Fibroblast of skin of scalp (primary cell): ENCODE data around the gene SURF2.
"Not testable (repeated sequence)": the region's sequence is repeated elsewhere in the genome, so short reads cannot be mapped to it uniquely, and the experiment has no call there.

ENCODE experiments used
- DNase-seq: peaks from one replicate; pipeline ENCODE4 v3.0.0-alpha.2; 2013

Gene SURF2

DNA sequence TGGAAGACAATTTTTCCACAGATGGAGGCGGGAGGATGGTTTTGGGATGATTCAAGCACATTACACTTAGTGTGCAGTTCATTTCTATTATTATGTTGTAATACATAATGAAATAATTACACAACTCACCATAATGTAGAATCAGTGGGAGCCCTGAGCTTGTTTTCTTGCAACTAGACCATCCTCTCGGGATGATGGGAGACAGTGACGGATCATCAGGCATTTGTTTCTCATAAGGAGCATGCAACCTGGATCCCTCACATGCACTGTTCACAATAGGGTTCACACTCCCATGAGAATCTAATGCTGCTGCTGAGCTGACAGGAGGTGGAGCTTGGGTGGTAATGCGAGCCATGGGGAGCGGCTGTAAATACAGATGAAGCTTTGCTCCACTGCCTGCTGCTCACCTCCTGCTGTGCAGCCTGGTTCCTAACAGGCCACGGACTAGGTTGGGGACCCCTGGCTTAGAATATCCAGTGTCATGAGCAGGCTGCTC is 21.4 kb downstream of the SURF2 start:
- peak; percentile 64 for DNase-seq

DNA sequence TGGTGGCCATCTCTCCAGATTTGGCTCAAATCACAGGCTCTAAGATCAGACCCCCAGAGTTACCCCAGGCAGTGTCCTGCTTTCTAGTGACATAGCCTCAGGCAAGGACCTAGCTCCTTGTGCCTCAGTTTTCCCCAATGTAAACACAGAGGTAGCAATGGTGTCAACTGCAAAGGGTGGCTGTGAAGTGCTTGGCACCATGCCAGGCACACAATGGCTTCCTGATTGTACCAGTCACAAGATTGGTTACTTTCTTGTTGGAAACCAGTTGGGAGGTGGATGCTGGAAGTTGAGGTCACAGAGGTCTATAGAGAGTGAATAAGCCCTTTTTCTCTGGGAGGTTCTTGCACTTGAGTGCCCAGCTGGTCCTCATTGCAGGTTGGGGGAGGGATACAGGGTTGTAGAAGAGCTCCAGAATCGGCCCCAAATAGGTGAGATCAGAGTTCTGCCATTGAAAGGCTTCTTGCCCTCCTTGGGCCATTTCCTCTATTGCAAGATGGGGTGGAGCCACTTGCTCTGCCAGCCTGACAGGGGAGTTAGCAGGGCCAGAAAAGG is 22.1 kb downstream of the SURF2 start:
- no peak for DNase-seq

DNA sequence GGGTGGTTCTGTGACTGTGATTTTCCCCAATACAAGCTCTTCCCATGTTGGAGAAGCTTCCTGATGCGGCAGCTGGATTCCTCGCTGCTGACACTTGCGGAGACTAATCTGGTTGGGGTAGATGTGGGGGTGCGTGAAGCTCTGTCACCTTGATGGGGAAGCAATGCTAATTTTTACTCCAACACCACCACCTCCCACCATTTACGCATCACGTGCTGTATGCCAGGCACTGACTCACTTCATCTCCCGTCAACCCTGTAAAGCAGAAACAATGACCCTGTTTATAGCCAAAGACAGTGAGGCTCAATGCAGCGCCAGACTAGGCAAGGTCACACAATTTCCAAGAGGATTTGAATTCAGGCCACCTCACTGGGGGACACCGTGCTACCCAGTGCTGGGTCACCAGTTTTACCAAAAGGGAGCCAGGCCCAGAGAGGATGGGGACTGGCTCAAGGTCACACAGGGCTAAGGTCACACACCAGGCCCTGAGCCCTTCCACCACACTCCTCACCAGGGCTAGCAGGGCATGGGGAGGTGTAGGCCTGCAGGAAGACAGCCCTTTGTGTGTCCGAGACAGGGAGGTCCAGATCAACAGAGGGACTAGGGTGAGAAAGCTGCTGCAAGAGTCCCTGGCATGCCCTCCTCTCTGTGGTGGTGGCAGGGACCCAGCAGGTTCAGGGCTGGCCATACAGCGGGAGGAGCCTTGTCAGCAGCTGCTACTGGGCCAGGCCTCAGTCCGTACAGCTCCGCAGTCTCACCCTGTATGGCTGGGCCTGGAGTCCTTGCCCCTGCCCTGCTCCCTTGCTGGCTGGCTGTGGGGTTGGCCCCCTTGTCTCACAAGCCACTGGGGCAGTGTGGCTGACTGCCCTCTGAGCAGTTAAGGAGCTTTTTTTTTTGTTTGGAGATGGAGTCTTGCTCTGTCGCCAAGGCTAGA is 23.1 kb downstream of the SURF2 start:
- no peak for DNase-seq

DNA sequence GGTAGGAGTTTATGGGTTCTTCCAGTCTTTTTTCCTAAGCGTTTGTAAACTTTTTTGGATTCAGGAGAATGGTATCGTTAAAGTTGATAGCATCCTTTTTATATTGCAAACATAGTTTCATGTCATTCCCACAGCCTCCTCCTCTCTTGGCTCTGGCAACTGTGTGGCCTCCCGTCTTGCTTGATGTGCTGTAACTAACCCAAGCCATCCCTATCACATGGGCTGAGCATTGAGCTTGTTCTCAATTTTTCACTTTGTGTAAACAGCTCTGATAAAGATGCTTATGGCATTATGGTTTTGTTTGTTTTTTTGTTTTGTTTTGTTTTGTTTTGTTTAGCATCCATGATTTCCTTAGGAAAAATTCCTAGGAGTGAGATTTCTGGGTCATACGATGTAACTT is 24.4 kb downstream of the SURF2 start:
- DNase-seq: no peak

DNA sequence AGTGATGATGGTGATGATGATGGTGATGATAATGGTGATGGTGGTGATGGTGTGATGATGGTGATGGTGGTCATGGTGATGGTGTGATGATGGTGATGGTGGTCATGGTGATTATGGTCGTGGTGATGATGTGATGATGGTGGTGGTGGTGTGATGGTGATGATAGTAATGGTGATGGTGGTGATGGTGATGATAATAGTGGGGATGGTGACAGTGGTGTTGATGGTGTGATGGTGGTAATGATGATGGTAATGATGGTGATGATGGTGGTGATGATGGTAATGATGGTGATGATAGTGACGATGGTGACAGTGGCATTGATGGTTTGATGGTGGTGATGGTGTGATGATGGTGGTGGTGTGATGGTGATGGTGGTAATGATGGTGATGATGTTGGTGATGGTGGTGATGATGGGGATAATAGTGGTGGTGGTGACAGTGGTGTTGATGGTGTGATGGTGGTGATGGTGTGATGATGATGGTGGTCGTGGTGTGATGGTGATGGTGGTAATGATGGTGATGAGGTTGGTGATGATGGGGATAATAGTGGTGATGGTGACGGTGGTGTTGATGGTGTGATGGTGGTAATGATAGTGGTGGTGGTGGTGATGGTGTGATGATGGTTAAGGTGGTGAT is 26.3 kb downstream of the SURF2 start:
- DNase-seq: no peak

DNA sequence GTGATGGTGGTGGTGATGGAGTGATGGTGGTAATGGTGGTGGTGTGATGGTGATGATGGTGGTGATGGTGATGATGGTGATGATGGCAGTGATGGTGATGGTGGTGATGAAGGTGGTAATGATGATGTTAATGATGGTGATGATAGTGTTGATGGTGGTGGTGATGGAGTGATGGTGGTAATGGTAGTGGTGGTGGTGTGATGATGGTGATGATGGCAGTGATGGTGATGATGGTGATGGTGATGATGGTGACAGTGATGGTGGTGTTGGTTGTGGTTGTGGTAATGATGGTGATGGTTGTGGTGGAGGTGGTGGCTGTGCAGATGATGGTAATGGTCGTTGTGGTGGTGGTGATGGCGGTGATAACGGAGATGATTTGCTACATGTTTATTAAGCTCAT is 27.1 kb downstream of the SURF2 start:
- DNase-seq: no peak

DNA sequence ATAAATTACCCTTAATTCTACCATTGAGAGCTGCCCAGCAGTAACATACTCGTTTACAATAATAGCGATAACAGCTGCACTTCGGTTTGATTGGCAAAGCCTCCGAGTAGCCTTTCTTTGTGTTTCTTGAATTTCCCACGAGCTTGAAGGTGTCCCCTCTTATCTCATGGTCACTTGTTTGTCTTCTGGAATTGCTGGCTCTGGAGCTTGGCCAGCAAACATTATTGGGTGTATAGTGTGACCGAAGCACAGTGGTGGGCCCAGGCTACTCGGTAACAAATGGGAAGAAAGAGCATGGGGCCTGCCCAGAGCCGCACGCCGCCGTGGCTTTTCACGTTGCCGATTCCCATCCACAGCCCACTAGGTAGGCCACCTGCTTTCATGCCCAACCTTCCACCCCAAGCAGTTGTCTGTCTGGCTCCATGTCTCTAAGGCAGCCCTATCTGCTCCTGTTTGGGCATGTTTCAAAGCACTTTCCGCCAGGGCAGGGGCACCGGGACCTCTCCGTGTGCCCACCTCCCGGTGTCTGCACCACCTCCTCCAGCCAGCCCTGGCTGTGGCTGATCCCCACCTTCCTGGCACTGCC is 28.5 kb downstream of the SURF2 start:
- DNase-seq: no peak

DNA sequence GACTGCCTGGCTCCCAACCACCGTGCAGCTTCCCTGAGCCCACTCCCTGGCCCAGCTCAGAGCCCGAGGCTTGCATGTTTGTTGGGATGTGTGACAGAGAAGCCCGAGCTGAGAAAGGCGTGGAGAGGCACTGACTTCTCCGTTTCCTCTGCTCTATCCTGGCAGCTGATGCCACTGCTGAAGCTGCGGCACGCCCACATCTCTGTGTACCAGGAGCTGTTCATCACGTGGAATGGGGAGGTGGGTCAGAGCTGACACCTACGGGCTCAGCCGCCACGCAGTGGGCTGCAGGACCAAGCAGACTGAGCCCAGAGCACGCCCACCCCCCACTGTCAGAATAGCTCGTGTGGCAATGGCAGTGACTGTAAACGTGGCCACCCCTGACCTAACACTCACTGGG is 29.1 kb downstream of the SURF2 start:
- DNase-seq: no peak

DNA sequence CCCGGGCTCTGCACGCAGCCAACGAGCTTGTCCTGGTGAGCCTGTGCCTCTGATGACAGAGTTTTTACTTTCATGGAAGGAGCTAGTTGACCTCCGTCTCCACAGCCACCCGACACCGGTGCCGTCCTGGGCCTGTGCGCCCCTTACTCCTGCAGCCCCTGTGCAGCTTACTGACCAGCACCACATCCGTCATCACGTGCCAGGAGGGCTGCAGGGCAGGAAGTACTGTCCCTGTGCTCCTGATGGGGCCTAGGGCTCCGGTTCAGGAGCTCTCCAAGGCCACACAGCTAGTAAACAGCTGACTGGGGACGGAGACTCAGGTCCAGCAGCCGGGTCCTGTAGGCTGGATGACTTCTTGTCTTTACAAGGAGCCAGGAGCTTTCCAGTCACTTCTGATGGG is 30.0 kb downstream of the SURF2 start:
- no peak for DNase-seq

DNA sequence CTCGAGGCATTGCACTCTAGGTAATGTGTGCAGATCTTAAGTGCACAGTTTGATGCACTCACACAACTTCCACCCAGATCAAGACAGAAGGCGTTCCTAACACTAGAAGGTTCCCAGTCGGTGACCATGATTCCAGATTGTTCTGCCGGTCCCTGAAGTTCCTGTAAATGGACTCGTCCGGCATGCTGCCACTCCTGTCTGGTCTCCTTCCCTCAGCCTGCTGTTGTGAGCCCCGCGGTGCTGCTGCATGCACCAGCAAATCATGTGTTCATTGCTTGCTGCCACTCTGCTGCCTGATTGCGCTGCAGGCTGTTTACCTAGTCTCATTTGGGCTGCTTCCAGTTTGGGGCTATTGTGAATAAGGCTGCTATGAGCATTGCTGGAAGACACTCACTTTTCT is 31.3 kb downstream of the SURF2 start:
- DNase-seq: no peak

DNA sequence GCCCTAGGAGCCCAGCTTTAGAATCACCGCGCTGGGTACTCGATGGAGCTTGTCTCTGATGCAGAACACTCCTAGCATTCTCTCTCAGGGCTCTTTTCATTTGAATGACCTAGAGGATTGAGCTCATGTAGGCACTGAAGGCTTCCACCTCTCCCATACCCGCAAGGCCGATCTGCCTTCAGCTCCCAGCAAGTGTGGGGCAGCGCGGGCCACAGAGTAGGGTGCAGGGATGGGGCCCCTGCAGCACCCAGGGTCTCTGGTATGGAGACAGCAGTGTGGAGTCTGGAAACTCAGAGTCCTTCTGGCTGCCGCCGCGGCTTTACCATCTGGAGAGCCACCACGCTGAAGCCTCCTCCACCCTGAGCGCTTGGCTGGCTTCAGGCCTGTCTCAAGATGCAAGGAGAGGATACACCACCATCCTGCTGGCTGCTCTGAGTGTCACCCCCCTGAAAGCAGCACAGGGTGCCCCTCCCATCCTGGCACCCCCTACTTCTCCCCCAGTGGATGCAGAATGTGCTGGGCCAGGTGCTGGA is 32.7 kb downstream of the SURF2 start:
- DNase-seq: no peak

DNA sequence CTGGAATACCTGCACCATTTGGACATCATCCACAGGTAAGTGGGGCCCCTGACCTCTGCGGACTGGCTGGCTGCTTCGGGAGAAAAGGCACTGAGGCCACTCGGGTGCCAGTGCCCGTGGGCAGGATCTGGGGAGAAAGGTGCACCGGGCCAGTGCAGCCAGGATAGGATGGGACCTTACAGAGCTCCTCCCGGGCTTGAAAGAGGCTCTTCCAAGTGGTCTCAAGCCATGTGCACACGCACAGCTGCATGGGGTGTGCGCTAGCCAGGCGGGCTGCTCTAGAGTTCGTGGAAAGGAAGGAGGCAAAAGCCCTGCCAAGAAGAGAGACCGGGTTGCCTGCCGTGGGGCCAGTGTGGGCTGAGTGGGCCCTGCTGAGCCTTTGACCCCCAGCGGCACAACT is 33.2 kb downstream of the SURF2 start:
- DNase-seq: no peak

DNA sequence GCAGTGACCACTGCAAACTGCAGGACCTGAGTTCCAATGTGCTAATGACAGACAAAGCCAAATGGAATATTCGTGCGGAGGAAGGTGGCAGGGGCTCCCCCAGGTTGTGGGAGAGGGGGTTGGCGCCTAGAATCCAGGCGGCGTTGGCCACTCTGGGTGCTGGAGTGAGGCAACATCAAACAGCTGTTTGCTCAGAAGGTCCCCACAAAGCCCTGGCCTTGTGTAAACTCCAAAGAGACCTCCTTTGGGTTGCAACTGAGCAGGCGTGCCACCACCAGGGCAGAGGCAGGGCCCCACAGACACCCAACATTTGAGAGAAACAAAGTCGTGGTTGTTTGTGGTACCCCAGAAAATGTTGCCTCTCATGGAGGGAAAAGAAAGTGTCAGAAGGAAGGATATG is 34.4 kb downstream of the SURF2 start:
- DNase-seq: no peak

DNA sequence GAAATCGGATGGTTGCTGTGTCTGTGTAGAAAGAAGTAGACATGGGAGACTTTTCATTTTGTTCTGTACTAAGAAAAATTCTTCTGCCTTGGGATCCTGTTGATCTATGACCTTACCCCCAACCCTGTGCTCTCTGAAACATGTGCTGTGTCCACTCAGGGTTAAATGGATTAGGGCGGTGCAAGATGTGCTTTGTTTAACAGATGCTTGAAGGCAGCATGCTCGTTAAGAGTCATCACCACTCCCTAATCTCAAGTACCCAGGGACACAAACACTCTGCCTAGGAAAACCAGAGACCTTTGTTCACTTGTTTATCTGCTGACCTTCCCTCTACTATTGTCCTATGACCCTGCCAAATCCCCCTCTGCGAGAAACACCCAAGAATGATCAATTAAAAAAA is 35.1 kb downstream of the SURF2 start:
- DNase-seq: not testable (repeated sequence)

DNA sequence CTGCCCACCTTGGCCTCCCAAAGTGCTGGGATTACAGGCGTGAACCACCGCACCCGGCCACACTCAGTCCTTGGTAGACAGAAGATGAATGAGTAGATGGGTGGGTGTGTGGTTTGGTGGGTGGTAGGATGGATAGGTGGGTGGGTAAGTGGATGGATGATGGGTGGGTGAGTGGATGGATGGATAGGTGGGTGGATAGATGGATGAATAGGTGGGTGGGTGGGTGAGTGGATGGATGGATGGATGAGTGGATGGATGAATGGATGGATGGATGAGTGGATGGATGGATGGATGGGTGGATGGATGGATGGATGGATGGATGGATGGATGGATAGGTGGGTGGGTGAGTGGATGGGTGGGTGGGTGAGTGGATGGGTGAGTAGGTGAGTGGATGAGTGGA is 36.0 kb downstream of the SURF2 start:
- not testable (repeated sequence) for DNase-seq

DNA sequence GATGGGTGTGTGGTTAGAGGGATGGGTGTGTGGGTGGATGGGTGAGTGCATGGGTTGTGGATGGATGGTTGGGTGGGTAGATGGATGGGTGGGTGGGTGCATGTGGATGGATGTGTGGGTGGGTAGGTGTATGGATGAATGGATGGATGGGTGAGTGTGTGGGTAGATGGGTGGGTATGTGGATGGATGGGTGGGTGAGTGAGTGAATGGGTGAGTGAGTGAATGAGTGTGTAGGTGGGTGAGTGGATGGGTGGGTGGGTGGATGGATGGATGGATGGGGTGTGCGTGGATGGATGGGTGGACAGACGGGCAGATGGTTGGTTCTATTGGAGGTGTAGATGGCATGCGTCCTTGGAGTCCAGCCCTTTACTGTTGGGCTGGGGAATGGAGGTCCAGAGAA is 37.0 kb downstream of the SURF2 start:
- no peak for DNase-seq

DNA sequence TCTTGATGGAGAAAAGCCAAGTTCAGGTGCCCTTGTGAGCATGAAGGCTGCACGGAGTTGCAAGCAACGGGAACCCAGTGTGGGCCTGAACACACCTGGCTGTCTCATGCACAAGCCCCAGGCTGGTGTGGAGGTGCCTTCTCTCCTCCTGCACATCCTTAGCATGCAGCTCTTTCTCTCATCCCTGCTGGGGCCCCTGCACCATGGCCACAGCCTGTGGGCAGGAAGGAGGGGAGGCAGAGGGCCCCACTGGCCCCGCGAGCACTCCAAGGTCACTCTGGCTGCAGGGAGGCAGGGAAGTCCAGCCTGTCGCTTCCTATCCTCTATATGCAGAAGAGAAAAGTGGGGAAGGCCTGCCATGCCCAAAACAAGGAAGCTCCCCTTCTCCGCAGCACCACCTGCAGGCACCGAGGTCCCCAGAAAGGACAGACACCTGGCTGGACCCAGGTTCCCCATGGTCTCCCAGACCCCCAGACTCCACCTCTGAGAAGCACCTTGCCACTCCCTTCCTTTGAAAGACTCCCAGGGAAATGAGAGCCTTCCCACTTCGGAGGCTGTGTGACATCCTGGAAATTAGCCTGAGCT is 38.4 kb downstream of the SURF2 start:
- DNase-seq: no peak

DNA sequence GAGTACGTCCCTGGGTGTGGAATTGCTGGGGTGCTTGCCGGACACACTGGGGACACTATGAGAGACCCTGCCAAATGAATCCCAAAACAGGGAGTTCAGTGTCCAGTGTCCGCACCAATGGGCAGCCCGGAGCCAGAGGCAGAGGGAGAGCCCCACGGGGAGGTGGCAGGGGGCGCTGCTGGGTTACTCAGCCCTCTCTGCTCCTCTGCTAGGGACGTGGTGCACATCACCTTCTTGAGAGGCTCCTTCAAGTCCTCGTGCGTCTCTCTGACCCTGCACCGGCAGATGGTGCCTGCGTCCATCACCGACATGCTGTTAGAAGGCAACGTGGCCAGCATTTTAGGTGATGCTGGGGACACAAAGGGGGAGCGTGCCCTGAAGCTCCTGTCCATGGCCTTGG is 40.6 kb downstream of the SURF2 start:
- DNase-seq: no peak

DNA sequence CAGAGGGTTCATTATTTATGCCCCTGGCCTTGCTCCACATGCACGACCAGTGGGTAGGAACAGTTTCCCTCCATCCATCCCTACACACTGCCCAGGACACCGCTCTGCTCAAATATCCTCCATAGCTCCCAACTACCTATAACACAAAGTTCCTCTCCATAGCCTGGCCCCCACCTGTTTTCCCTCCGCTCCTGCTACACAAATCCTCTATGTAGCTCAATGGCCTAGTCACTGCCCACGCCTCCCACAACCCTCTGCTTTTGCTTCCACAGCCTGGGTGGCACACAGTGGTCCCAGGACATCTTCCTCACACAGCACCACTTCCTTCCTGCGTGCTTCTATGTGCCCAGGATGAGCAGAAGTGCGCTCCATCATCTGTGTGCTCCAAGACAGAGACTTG is 41.0 kb downstream of the SURF2 start:
- no peak for DNase-seq

DNA sequence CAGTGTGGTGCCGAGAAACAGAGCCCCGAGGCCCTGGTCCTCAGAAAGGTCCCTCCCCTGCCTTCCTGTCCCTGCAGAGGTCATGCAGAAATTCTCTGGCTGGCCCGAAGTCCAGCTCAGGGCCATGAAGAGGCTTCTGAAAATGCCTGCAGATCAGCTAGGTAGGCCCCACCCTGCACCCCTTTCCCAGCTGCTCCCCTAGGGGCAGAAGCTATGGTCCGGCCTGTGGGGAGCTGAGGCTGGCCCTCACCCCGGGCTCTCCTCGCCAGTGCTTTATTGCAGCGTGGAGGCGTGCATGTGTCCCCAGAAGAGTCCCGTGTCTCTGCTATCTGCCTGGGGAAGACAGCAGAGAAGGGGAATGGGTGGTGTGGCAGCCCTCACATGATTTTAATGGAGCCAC is 41.5 kb downstream of the SURF2 start:
- no peak for DNase-seq

DNA sequence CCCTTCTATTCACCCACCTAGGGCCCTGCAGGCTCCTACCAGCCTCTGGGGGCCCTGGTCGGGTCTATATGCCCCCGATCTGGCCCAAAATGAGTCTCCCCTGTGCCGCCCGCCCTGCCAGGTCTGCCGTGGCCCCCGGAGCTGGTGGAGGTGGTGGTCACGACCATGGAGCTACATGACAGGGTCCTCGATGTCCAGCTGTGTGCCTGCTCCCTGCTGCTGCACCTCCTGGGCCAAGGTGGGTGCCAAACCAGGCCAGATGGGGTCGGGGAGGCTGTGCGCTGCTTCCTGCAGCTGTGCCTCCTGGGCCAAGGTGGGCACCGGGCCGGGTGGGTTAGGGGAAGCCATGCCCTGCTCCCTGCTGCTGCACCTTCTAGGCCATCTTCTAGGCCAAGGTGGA is 43.9 kb downstream of the SURF2 start:
- no peak for DNase-seq

DNA sequence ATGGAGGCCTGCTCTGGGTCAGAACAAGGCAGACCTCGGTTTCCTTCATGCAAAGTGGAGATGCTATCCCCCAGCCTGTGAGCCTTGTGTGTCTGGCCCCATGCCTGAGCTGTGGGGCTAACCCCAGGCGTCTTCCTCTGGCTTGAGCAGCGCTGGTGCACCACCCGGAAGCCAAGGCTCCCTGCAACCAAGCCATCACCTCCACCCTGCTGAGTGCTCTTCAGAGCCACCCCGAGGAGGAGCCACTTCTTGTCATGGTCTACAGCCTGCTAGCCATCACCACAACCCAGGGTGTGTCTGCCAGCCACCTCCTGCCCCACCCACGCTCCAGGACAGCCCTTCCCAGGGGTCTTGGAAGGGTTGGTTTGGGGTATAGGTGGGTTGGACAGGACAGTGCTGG is 45.2 kb downstream of the SURF2 start:
- no peak for DNase-seq

DNA sequence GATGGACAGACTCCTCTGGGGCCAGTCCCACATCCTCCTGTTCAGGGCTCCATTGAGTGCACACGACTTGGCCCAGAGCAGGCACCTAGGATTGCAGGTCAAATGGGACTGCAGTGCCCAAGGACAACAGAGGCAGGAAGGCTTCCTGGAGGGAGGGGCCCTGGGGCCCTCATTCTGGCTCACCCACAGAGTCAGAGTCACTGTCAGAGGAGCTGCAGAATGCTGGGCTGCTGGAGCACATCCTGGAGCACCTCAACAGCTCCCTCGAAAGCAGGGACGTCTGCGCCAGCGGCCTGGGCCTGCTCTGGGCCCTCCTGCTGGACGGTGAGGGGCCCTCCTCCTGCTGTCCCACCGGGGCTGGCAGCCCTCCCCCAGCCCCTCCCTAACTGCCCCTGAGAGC is 46.3 kb downstream of the SURF2 start:
- DNase-seq: no peak
